ENCODE data around the gene DOK6. TPM values are rescaled to one million over a fixed set of nuclear protein-coding genes. Genes with fewer than 3 reads are reported as not detected.

DOK6 gene
- total RNA-seq, 3 donors from 2014 or later = 1.0 to 1.4 (median 1.3) TPM

DNA sequence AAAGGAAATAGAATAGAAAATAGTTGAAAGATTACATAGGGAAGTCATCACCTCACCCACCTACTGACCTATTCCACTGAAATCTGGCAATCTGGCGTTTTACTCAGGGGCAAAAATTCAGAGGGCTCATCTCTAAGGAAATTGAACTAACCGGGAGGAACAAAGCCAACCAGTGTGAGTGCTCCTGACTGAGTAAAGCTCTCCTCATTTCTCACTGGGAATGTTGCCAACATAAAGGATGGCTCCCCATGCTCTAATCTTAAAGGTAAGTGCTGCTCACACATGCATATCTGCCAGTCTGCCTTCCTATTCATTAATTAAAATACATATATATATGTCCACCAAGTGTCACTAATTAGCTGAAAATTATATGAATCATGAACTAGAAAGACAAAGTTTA is 13.5 kb upstream of the DOK6 start:
- TF ChIP-seq, protein P1, sequence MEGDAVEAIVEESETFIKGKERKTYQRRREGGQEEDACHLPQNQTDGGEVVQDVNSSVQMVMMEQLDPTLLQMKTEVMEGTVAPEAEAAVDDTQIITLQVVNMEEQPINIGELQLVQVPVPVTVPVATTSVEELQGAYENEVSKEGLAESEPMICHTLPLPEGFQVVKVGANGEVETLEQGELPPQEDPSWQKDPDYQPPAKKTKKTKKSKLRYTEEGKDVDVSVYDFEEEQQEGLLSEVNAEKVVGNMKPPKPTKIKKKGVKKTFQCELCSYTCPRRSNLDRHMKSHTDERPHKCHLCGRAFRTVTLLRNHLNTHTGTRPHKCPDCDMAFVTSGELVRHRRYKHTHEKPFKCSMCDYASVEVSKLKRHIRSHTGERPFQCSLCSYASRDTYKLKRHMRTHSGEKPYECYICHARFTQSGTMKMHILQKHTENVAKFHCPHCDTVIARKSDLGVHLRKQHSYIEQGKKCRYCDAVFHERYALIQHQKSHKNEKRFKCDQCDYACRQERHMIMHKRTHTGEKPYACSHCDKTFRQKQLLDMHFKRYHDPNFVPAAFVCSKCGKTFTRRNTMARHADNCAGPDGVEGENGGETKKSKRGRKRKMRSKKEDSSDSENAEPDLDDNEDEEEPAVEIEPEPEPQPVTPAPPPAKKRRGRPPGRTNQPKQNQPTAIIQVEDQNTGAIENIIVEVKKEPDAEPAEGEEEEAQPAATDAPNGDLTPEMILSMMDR (IDR thresholded peaks at IDR 0.05) = no peak
- TF ChIP-seq POLR2A (IDR thresholded peaks at IDR 0.05) (no peak), POLR2AphosphoS5 (IDR thresholded peaks at IDR 0.05) (no peak)
- Histone ChIP-seq H3K27me3 (no peaks in the 10 kb centered on the region), H3K4me1 (no peaks in the 10 kb centered on the region), H3K4me3 (no peak overlapping the region), H3K27ac (no peak overlapping the region), H3K9me3 (no peaks in the 10 kb centered on the region), H3K36me3 (no peaks in the 10 kb centered on the region)
- intact Hi-C loops (cut with DNase I; ENCODE audit: low total_unique reads) = no loop called here
- DNase-seq (ENCODE audit: low spot score in 2 of 2) = no peak

DNA sequence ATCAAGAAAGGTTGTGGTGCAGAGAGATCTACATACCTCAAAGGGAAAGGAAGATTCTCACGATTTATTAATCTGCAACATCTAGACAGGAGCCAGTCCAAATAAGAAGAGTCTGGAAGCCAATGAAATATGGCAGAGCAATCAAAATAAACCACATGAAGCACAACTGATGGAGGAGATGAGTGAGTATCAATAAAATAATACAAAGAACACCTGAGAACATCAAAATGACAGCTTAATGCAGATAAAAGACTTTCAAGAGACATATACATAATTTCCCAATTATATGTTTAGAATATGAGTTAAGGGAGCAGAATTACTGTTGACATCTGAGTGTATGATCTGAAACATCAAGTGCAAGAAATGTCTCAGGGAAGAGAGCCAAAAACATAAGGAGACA is 12.5 kb upstream of the DOK6 start:
- TF ChIP-seq, protein P1 (IDR thresholded peaks at IDR 0.05) = no peak
- no peak for TF ChIP-seq POLR2AphosphoS5 (IDR thresholded peaks at IDR 0.05)
- TF ChIP-seq POLR2A (IDR thresholded peaks at IDR 0.05) = no peak
- no peak for DNase-seq (ENCODE audit: low spot score in 2 of 2)
- H3K27ac ChIP-seq = no peak overlapping the region
- no peaks in the 10 kb centered on the region for H3K27me3 ChIP-seq
- intact Hi-C loops (cut with DNase I; ENCODE audit: low total_unique reads) = no loop called here
- no peaks in the 10 kb centered on the region for H3K4me1 ChIP-seq
- H3K36me3 ChIP-seq = no peaks in the 10 kb centered on the region
- H3K9me3 ChIP-seq = no peaks in the 10 kb centered on the region
- no peak overlapping the region for H3K4me3 ChIP-seq

GRCh38 chr18:69397096-69397495 is 3.6 kb upstream of the DOK6 start:
- no peak overlapping the region for H3K27ac ChIP-seq
- H3K4me1 ChIP-seq = no peaks in the 10 kb centered on the region
- H3K27me3 ChIP-seq = peaks cover 0 to 10% of the 10 kb centered on the region in 2 donors
- DNase-seq (ENCODE audit: low spot score in 2 of 2) = no peak
- no peaks in the 10 kb centered on the region for H3K9me3 ChIP-seq
- H3K4me3 ChIP-seq = no peak overlapping the region
- intact Hi-C loops (cut with DNase I; ENCODE audit: low total_unique reads) = no loop called here
- no peaks in the 10 kb centered on the region for H3K36me3 ChIP-seq
- TF ChIP-seq, protein P1 (IDR thresholded peaks at IDR 0.05) = no peak
- no peak for TF ChIP-seq POLR2AphosphoS5 (IDR thresholded peaks at IDR 0.05)
- TF ChIP-seq POLR2A (IDR thresholded peaks at IDR 0.05) = no peak

- Histone ChIP-seq H3K4me1 (no peaks in the 10 kb centered on the region), H3K27me3 (peaks cover 0 to 23% of the 10 kb centered on the region in 2 donors), H3K27ac (no peak overlapping the region), H3K36me3 (no peaks in the 10 kb centered on the region), H3K4me3 (no peak overlapping the region), H3K9me3 (no peaks in the 10 kb centered on the region)
- TF ChIP-seq, protein P1 (IDR thresholded peaks at IDR 0.05) = no peak
- no peak for TF ChIP-seq POLR2A (IDR thresholded peaks at IDR 0.05)
- no peak for TF ChIP-seq POLR2AphosphoS5 (IDR thresholded peaks at IDR 0.05)
- intact Hi-C loops (cut with DNase I; ENCODE audit: low total_unique reads) = no loop called here
- DNase-seq (ENCODE audit: low spot score in 2 of 2) = no peak
Observed at GRCh38 chr18:69399253-69399652, 1.4 kb upstream of the DOK6 start.

DNA sequence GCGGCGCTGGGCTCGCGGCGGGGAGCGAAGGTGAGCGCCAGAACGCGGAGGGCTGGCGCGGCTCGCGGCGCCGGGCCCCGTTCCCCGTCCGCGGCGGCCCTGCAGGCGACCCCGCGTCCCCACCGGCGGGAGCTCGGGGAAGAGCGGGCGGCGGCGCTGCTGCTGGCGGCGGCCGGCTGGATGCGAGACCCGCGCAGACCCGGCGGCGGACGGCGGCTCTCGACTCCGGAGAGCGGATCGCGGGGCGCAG is 213 bp downstream of the DOK6 start:
- Histone ChIP-seq H3K4me1 (no peaks in the 10 kb centered on the region), H3K27me3 (peaks cover 0 to 23% of the 10 kb centered on the region in 2 donors), H3K27ac (peak overlapping the region in 1 of 2 donors; percentile 48), H3K36me3 (no peaks in the 10 kb centered on the region), H3K4me3 (peak overlapping the region; percentile 48 to 72 (median 56)), H3K9me3 (no peaks in the 10 kb centered on the region)
- TF ChIP-seq POLR2A (IDR thresholded peaks at IDR 0.05) (no peak), POLR2AphosphoS5 (IDR thresholded peaks at IDR 0.05) (no peak)
- TF ChIP-seq, protein P1 (IDR thresholded peaks at IDR 0.05) = no peak
- no peak for DNase-seq (ENCODE audit: low spot score in 2 of 2)
- intact Hi-C loops (cut with DNase I; ENCODE audit: low total_unique reads) = no loop called here
